GM19467 (cell line): ENCODE measurements around the gene CAPRIN1.

ENCODE experiments used
- ATAC-seq: cut with Tn5 transposase; IDR thresholded peaks from one replicate; pipeline ENCODE4 v1.9.1; 2021; ENCODE audit warnings: mild to moderate bottlenecking, moderate library complexity; ENCODE audit not compliant: unreplicated experiment

Gene CAPRIN1

GRCh38 chr11:34051349-34052035 is at the start of gene CAPRIN1:
Gene CAPRIN1 (plus strand): TSS chr11:34051731. CDS start chr11:34052421, 690 bp downstream.
- peak; percentile 44 for ATAC-seq

DNA sequence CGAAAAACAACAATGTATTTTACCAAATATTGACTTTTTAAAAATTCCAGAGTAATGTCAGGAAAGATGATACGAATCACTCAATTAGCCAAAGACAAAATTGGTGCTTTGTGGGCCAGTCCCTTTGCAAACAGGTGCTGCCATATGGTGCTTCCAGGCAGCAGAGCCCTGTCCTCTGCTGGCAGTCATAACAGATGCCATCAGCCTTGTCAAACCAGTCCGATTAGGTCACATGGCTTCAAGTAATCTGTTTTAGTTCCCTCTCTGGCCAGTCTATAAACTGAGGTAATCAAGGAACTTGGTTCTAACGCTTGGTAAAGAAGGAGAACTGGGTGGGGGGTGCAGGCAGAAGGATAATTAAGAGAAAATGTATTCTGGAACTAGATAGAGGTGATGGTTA is 49.1 kb upstream of the CAPRIN1 start:
- no peak for ATAC-seq

GRCh38 chr11:34004236-34004635 is 47.3 kb upstream of the CAPRIN1 start:
- ATAC-seq = no peak

DNA sequence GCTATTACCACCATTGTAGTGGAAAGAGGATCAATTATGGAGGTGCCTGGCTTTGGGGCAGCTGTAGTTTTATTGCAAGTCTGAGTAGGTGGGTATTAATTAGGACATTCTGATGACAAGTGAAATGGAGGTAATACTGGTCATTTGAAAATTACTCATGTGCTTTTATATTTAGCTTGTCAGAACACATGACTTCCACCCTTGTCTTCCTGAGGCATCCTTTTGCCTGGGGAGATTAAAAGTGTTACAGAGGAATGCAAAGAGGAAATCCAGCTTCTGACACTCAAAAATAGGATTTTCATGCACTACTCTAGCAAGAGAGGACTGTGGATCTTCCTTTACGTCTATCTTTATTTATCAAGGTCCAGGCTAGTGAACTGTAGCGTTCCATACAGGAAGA is 44.7 kb upstream of the CAPRIN1 start:
- ATAC-seq = no peak

GRCh38 chr11:34012734-34013133 is 38.8 kb upstream of the CAPRIN1 start:
- no peak for ATAC-seq

DNA sequence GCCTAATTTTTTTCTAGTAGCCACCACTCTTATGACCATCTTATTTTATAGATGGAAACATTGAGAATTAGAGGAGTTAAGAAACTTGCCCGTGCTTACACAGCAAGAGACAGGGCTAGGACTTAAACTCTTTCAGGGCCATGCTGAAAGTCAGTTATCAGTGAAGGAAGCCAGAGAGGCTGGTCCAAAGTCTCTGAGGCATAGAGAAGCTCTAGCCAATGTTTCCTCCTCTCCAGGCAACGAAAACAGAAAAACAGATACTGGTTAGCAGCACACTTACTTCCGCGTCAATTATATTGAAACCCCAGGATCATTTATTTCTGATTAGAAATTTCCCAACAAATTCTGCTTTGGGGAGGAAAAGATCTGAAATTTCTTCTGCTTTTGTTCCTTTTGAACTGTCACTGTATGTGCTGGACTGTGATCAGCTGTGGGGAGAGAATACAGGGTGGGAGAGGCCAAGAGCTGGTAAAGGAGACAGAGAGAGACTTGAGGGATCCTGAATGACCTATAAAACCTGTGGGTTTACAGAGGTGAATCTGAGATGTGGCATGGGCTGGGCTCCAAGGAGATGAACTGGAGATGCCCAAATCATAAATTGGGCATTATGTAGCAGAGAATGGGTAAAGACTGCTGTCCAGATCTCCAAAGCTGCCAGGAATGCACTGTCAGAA is 37.5 kb upstream of the CAPRIN1 start:
- ATAC-seq = no peak

DNA sequence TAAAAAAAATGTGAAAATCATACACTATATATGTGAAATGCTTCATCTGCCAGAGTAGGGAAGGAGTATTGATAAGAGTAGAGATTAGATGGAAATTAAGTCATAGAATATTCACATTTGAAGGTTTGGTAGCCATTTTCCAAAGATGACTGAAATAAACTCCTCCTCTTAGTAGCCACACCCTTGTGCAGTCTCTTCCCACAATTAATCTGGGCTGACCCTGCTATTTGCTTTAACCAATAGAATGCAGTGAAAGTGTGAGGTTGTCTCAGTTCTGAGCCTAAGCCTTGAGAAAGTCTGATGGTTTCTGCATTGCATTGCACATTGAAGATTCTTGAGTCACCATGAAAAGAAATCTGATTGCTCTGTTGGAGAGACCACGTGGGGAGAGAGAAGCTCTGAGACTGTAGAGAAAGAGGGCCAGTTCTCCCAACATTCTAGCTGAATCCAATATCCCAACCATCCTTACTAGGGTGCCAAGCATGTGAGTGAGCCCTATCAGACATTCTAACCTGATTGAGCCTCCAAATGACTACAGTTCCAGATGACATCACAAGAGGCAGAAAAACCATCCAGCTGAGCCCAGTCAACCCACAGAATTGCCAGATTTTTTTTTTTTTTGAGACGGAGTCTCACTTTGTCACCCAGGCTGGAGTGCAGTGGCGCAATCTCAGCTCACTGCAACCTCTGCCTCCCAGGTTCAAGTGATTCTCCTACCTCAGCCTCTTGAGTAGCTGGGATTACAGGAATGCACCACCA is 29.4 kb upstream of the CAPRIN1 start:
- ATAC-seq = no peak

DNA sequence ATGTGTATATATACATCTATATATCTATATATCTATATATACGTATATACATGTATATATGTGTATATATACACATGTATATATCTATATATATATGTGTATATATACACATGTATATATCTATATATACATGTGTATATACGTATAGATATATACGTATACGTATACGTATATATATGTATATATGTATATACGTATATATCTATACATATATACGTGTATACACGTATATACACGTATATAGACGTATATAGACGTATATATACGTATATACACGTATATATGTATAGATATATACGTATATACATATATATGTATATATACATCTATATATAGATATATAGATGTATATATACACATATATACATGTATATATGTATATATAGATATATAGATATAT is 25.1 kb upstream of the CAPRIN1 start:
- ATAC-seq = no peak

- ATAC-seq = no peak
Observed at GRCh38 chr11:34027516-34028408, 23.8 kb upstream of the CAPRIN1 start.

- no peak for ATAC-seq
Observed at GRCh38 chr11:34028425-34028824, 23.1 kb upstream of the CAPRIN1 start.

GRCh38 chr11:34029176-34029575 is 22.4 kb upstream of the CAPRIN1 start:
- no peak for ATAC-seq

GRCh38 chr11:34030382-34030781 is 21.1 kb upstream of the CAPRIN1 start:
- no peak for ATAC-seq

- no peak for ATAC-seq
Observed at GRCh38 chr11:34033399-34033798, 18.1 kb upstream of the CAPRIN1 start.

DNA sequence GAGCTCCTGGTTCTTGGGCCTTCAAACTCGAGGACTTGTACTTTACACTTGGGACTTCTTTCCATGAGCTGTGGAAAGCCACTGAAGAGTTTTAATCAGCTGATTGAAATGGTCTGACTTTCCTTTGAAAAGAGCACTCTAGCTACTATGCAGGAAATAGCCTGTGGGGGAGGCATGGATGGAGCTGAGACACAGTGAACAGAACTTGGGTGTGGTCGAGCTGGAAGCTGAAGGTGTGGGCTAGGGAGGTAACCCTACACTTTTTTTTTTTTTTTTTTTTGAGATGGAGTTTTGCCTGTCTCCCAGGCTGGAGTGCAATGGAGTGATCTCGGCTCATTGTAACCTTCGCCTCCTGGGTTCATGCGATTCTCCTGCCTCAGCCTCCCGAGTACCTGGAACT is 17.5 kb upstream of the CAPRIN1 start:
- no peak for ATAC-seq

DNA sequence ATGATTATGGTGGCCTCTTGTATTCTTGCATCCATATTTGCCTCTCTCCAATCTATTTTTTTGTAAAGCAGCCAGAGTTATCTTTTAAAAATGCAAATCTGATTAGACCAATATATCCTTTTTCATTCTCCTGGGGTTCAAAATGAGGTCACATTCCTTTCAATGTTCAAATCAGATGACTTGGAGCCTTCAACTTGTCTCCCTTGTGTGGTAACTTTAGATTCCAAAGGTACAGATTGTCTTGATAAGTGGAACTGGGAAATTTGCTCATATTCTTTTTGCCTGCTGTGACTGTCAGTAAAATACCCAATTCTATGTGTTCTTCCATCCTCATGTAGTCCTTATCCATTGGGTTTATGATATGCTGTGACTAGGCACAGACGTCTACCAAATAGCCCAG is 15.1 kb upstream of the CAPRIN1 start:
- ATAC-seq = no peak

GRCh38 chr11:34037016-34037415 is 14.5 kb upstream of the CAPRIN1 start:
- ATAC-seq = no peak

GRCh38 chr11:34040571-34040970 is 11.0 kb upstream of the CAPRIN1 start:
- ATAC-seq = no peak

DNA sequence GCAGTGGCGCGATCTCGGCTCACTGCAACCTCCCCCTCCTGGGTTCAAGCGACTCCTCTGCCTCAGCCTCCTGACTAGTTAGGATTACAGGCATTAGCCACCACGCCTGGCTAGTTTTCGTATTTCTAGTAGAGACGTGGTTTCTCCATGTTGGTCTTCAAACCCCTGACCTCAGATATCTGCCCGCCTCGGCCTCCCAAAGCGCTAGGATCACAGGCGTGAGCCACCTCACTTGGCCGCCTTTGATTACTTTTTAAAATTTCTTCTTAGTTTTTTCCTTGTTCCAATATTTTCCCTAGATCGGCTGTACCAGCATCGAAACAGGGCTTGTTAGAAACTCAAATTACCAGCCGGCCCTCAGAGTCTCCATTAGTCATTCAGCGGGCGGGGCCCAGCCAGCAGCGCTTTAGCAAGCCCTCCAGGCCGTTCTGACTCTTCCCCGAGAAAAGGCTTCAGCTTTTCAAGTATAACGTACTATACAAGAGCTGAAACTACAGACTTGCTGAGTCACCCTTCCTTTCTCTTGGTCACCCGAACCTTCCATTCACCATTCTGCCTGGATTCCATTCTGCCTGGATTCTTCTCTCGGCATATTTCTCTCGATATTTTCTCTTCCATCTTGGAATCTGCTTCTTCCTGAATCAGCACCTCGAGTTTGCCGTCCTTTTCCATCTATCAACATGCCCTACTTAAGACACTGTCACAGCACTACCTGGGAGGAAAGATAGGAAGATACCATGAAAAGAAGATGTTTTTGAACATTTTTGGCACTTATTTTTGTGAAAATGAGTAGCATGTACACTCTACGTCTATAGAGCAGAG is 6.7 kb upstream of the CAPRIN1 start:
- no peak for ATAC-seq

- ATAC-seq = no peak
Observed at GRCh38 chr11:34049028-34049427, 2.5 kb upstream of the CAPRIN1 start.
